ENCODE measurements around the gene CCM2.

The CCM2 gene

GRCh38 chr7:44969049-44969700, 30.8 kb upstream of the CCM2 start:
- DNase-seq, result no peak

GRCh38 chr7:44969701-44970522, 30.1 kb upstream of the CCM2 start:
- DNase-seq, result peak; percentile 17

- DNase-seq, result no peak
Measured at GRCh38 chr7:44970523-44971051, 29.4 kb upstream of the CCM2 start.

- no peak for DNase-seq
Measured at GRCh38 chr7:44971188-44971901, 28.7 kb upstream of the CCM2 start.

- peak; percentile 63 for DNase-seq
Measured at GRCh38 chr7:44971902-44972441, 28.0 kb upstream of the CCM2 start.

- DNase-seq, result no peak
Measured at GRCh38 chr7:44972562-44972961, 27.4 kb upstream of the CCM2 start.

GRCh38 chr7:44973610-44974401, 26.2 kb upstream of the CCM2 start:
- peak; percentile 50 for DNase-seq

- DNase-seq, result no peak
Measured at GRCh38 chr7:44974549-44974948, 25.5 kb upstream of the CCM2 start.

GRCh38 chr7:44975331-44976039, 24.5 kb upstream of the CCM2 start:
- no peak for DNase-seq

GRCh38 chr7:44976040-44976745, 23.8 kb upstream of the CCM2 start:
- DNase-seq, result no peak

GRCh38 chr7:44976746-44977196, 23.2 kb upstream of the CCM2 start:
- DNase-seq, result no peak

- no peak for DNase-seq
Measured at GRCh38 chr7:44977304-44977958, 22.6 kb upstream of the CCM2 start.

- DNase-seq, result peak; percentile 72
Measured at GRCh38 chr7:44977959-44978335, 22.1 kb upstream of the CCM2 start.

- DNase-seq, result no peak
Measured at GRCh38 chr7:44978511-44979366, 21.3 kb upstream of the CCM2 start, which contains the start of gene MYO1G. Gene MYO1G, minus strand, starts transcription at chr7:44979015. Its CDS starts 54 bp downstream, at chr7:44978961.

GRCh38 chr7:44979481-44980392, 20.3 kb upstream of the CCM2 start:
- DNase-seq, result no peak

GRCh38 chr7:44980393-44981034, 19.5 kb upstream of the CCM2 start:
- no peak for DNase-seq

- DNase-seq, result no peak
Measured at GRCh38 chr7:44981035-44981706, 18.8 kb upstream of the CCM2 start.

Measured in NCI-H69 (cell line).